Activated CD4-positive, alpha-beta T cell treated with anti-CD3 and anti-CD28 coated beads, Interleukin-10, Interleukin-2, amounts not matched to agents 100 ng/mL and 50 ng/mL, durations not matched to agents 16 hours and 8 hours (primary cell): Measurements from ENCODE around the gene NMRK2.

Source experiments
- DNase-seq: peaks from one replicate; pipeline ENCODE4 v3.0.0-alpha.2; 2020

Gene NMRK2

GRCh38 chr19:3982701-3983541, 50.1 kb downstream of the NMRK2 start:
- DNase-seq: peak; percentile 51

GRCh38 chr19:3983542-3983914, 50.7 kb downstream of the NMRK2 start:
- no peak for DNase-seq

GRCh38 chr19:3983936-3984583, 51.2 kb downstream of the NMRK2 start:
- DNase-seq: peak; percentile 61

- DNase-seq: no peak
Observed at GRCh38 chr19:3984584-3984907, 51.7 kb downstream of the NMRK2 start.

GRCh38 chr19:3984908-3985642, 52.2 kb downstream of the NMRK2 start, which contains the start of gene EEF2:
Gene EEF2 (minus strand): TSS chr19:3985463. CDS start chr19:3985380, 83 bp downstream.
- peak; percentile 94 for DNase-seq

- DNase-seq: no peak
Observed at GRCh38 chr19:3985643-3986259, 52.9 kb downstream of the NMRK2 start.

GRCh38 chr19:3986260-3987041, 53.6 kb downstream of the NMRK2 start:
- peak; percentile 83 for DNase-seq

- DNase-seq: peak; percentile 93
Observed at GRCh38 chr19:3987619-3988371, 54.9 kb downstream of the NMRK2 start.

- DNase-seq: no peak
Observed at GRCh38 chr19:3990815-3991117, 57.9 kb downstream of the NMRK2 start.
